ENCODE data around the gene DISP2.

The DISP2 gene

GRCh38 chr15:40381818-40382529, 24.0 kb downstream of the DISP2 start:
- H3K4me3 ChIP-seq, result no peak overlapping the region
- no peaks in the 10 kb centered on the region for H3K27me3 ChIP-seq
- peaks cover 28% of the 10 kb centered on the region for H3K36me3 ChIP-seq
- no peak overlapping the region for H3K9ac ChIP-seq
- TF ChIP-seq Cebpa-rat (IDR thresholded peaks at IDR 0.05), result no peak
- H3K27ac ChIP-seq, result no peak overlapping the region
- H3K4me1 ChIP-seq, result peaks cover 20% of the 10 kb centered on the region
- H4K20me1 ChIP-seq, result no peaks in the 10 kb centered on the region
- H3K9me3 ChIP-seq, result peaks cover 15% of the 10 kb centered on the region
- H3K4me2 ChIP-seq, result no peak overlapping the region

- no peaks in the 10 kb centered on the region for H4K20me1 ChIP-seq
- H3K27ac ChIP-seq, result peak within 1 kb of the TSS; percentile 87
- H3K4me2 ChIP-seq, result peak within 1 kb of the TSS; percentile 78
- TF ChIP-seq Cebpa-rat (IDR thresholded peaks at IDR 0.05), result no peak
- peaks cover 36% of the 10 kb centered on the region for H3K36me3 ChIP-seq
- no peaks in the 10 kb centered on the region for H3K27me3 ChIP-seq
- peak within 1 kb of the TSS; percentile 86 for H3K4me3 ChIP-seq
- peak within 1 kb of the TSS; percentile 90 for H3K9ac ChIP-seq
- H3K4me1 ChIP-seq, result peaks cover 27% of the 10 kb centered on the region
- H3K9me3 ChIP-seq, result peaks cover 24% of the 10 kb centered on the region
Observed at GRCh38 chr15:40382580-40383456, 24.8 kb downstream of the DISP2 start, which contains the start of gene KNSTRN. Gene KNSTRN, plus strand, starts transcription at chr15:40382721. Its CDS starts 115 bp downstream, at chr15:40382836.

- Histone ChIP-seq H3K4me3 (no peak overlapping the region), H3K27me3 (no peaks in the 10 kb centered on the region), H3K4me2 (no peak overlapping the region), H3K9me3 (peaks cover 30% of the 10 kb centered on the region), H4K20me1 (no peaks in the 10 kb centered on the region), H3K36me3 (peaks cover 73% of the 10 kb centered on the region), H3K9ac (no peak overlapping the region), H3K4me1 (peaks cover 37% of the 10 kb centered on the region), H3K27ac (no peak overlapping the region)
- no peak for TF ChIP-seq Cebpa-rat (IDR thresholded peaks at IDR 0.05)
Observed at GRCh38 chr15:40386480-40386879, 28.5 kb downstream of the DISP2 start.

- no peak overlapping the region for H3K4me2 ChIP-seq
- no peak overlapping the region for H3K4me3 ChIP-seq
- no peaks in the 10 kb centered on the region for H4K20me1 ChIP-seq
- H3K9ac ChIP-seq, result no peak overlapping the region
- no peaks in the 10 kb centered on the region for H3K27me3 ChIP-seq
- peaks cover 28% of the 10 kb centered on the region for H3K4me1 ChIP-seq
- peaks cover 30% of the 10 kb centered on the region for H3K9me3 ChIP-seq
- peaks cover 100% of the 10 kb centered on the region for H3K36me3 ChIP-seq
- no peak overlapping the region for H3K27ac ChIP-seq
- no peak for TF ChIP-seq Cebpa-rat (IDR thresholded peaks at IDR 0.05)
Observed at GRCh38 chr15:40388941-40389823, 31.2 kb downstream of the DISP2 start.

- no peak overlapping the region for H3K4me2 ChIP-seq
Observed at GRCh38 chr15:40389824-40390595, 32.0 kb downstream of the DISP2 start.

GRCh38 chr15:40392986-40393948, 35.2 kb downstream of the DISP2 start:
- no peak for TF ChIP-seq Cebpa-rat (IDR thresholded peaks at IDR 0.05)
- H3K4me1 ChIP-seq, result peaks cover 20% of the 10 kb centered on the region
- H4K20me1 ChIP-seq, result no peaks in the 10 kb centered on the region
- H3K9me3 ChIP-seq, result peaks cover 2% of the 10 kb centered on the region; the same call in 1 of the 2 replicates
- H3K9ac ChIP-seq, result no peak overlapping the region
- H3K27ac ChIP-seq, result no peak overlapping the region
- peaks cover 82% of the 10 kb centered on the region for H3K36me3 ChIP-seq
- H3K4me3 ChIP-seq, result no peak overlapping the region
- H3K4me2 ChIP-seq, result no peak overlapping the region
- no peaks in the 10 kb centered on the region for H3K27me3 ChIP-seq

More at GRCh38 chr15:40389824-40390595, 32.0 kb downstream of the DISP2 start:
- no peak overlapping the region for H3K4me3 ChIP-seq
- H3K9ac ChIP-seq, result no peak overlapping the region
- peaks cover 20% of the 10 kb centered on the region for H3K4me1 ChIP-seq
- H3K27me3 ChIP-seq, result no peaks in the 10 kb centered on the region
- no peak overlapping the region for H3K27ac ChIP-seq
- H3K36me3 ChIP-seq, result peaks cover 100% of the 10 kb centered on the region
- TF ChIP-seq Cebpa-rat (IDR thresholded peaks at IDR 0.05), result no peak
- H4K20me1 ChIP-seq, result no peaks in the 10 kb centered on the region
- H3K9me3 ChIP-seq, result peaks cover 30% of the 10 kb centered on the region

- Histone ChIP-seq H3K4me1 (peaks cover 26% of the 10 kb centered on the region), H3K9ac (peak overlapping the region; percentile 27; the same call in 1 of the 2 replicates), H3K36me3 (peaks cover 42% of the 10 kb centered on the region), H3K27me3 (no peaks in the 10 kb centered on the region), H3K27ac (peak overlapping the region; percentile 67), H4K20me1 (no peaks in the 10 kb centered on the region), H3K4me2 (peak overlapping the region; percentile 82), H3K9me3 (no peaks in the 10 kb centered on the region), H3K4me3 (no peak overlapping the region)
- no peak for TF ChIP-seq Cebpa-rat (IDR thresholded peaks at IDR 0.05)
Observed at GRCh38 chr15:40397688-40398412, 39.8 kb downstream of the DISP2 start.

Data from BLaER1 (cell line).